Measurements from ENCODE around the gene TNFRSF19. TPM values are rescaled to one million over a fixed set of nuclear protein-coding genes. Genes with fewer than 3 reads are reported as not detected.

Gene TNFRSF19
- total and polyA plus RNA-seq, 2 of the 8 experiments (the other 6 are each of a cell fraction or from before 2014, with no cell fraction given), result 0.50 to 0.95 TPM

DNA sequence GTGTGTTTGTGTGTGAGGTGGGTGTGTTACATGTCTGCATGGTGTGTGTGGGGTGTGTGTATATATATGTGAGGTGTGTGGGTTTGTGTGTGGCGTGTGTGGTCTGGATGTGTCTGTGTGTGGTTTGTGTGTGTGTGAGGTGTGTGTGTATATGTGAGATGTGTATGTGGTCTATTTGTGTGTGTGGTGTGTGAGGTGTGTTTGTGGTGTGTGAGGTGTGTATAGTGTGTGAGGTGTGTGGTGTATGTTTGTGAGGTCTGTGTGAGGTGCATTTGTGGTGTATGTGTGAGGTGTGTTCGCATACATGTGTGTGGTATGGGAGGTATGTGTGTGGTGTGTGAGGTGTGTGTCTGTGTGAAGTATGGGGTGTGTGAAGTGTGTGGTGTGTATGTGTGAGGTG lies 12.5 kb upstream of the TNFRSF19 start (continued):
- TF ChIP-seq, protein P1, sequence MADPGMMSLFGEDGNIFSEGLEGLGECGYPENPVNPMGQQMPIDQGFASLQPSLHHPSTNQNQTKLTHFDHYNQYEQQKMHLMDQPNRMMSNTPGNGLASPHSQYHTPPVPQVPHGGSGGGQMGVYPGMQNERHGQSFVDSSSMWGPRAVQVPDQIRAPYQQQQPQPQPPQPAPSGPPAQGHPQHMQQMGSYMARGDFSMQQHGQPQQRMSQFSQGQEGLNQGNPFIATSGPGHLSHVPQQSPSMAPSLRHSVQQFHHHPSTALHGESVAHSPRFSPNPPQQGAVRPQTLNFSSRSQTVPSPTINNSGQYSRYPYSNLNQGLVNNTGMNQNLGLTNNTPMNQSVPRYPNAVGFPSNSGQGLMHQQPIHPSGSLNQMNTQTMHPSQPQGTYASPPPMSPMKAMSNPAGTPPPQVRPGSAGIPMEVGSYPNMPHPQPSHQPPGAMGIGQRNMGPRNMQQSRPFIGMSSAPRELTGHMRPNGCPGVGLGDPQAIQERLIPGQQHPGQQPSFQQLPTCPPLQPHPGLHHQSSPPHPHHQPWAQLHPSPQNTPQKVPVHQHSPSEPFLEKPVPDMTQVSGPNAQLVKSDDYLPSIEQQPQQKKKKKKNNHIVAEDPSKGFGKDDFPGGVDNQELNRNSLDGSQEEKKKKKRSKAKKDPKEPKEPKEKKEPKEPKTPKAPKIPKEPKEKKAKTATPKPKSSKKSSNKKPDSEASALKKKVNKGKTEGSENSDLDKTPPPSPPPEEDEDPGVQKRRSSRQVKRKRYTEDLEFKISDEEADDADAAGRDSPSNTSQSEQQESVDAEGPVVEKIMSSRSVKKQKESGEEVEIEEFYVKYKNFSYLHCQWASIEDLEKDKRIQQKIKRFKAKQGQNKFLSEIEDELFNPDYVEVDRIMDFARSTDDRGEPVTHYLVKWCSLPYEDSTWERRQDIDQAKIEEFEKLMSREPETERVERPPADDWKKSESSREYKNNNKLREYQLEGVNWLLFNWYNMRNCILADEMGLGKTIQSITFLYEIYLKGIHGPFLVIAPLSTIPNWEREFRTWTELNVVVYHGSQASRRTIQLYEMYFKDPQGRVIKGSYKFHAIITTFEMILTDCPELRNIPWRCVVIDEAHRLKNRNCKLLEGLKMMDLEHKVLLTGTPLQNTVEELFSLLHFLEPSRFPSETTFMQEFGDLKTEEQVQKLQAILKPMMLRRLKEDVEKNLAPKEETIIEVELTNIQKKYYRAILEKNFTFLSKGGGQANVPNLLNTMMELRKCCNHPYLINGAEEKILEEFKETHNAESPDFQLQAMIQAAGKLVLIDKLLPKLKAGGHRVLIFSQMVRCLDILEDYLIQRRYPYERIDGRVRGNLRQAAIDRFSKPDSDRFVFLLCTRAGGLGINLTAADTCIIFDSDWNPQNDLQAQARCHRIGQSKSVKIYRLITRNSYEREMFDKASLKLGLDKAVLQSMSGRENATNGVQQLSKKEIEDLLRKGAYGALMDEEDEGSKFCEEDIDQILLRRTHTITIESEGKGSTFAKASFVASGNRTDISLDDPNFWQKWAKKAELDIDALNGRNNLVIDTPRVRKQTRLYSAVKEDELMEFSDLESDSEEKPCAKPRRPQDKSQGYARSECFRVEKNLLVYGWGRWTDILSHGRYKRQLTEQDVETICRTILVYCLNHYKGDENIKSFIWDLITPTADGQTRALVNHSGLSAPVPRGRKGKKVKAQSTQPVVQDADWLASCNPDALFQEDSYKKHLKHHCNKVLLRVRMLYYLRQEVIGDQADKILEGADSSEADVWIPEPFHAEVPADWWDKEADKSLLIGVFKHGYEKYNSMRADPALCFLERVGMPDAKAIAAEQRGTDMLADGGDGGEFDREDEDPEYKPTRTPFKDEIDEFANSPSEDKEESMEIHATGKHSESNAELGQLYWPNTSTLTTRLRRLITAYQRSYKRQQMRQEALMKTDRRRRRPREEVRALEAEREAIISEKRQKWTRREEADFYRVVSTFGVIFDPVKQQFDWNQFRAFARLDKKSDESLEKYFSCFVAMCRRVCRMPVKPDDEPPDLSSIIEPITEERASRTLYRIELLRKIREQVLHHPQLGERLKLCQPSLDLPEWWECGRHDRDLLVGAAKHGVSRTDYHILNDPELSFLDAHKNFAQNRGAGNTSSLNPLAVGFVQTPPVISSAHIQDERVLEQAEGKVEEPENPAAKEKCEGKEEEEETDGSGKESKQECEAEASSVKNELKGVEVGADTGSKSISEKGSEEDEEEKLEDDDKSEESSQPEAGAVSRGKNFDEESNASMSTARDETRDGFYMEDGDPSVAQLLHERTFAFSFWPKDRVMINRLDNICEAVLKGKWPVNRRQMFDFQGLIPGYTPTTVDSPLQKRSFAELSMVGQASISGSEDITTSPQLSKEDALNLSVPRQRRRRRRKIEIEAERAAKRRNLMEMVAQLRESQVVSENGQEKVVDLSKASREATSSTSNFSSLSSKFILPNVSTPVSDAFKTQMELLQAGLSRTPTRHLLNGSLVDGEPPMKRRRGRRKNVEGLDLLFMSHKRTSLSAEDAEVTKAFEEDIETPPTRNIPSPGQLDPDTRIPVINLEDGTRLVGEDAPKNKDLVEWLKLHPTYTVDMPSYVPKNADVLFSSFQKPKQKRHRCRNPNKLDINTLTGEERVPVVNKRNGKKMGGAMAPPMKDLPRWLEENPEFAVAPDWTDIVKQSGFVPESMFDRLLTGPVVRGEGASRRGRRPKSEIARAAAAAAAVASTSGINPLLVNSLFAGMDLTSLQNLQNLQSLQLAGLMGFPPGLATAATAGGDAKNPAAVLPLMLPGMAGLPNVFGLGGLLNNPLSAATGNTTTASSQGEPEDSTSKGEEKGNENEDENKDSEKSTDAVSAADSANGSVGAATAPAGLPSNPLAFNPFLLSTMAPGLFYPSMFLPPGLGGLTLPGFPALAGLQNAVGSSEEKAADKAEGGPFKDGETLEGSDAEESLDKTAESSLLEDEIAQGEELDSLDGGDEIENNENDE (IDR thresholded peaks at IDR 0.05; ENCODE audit: insufficient replicate concordance, low read length), result no peak
- no peak for TF ChIP-seq BCL11A (IDR thresholded peaks at IDR 0.05; ENCODE audit: low read depth in 2 of 2, low read length in 2 of 2)
- no peak for TF ChIP-seq RAD21 (IDR thresholded peaks at IDR 0.05 in 1 of 2, conservative IDR thresholded peaks at IDR 0.05 in 1 of 2; ENCODE audit: low read depth in 2 of 2, low read length in 2 of 2)
